IMR-90 (cell line): ENCODE results near the gene TMC1. TPM values are rescaled to one million over a fixed set of nuclear protein-coding genes. Genes with fewer than 3 reads are reported as not detected.
"Not testable (repeated sequence)": the region's sequence is repeated elsewhere in the genome, so short reads cannot be mapped to it uniquely, and the experiment has no call there.

Experiments used
- ATAC-seq: fragments of 200-7000 bp; cut with Tn5 transposase; 2 replicates; pipeline ENCODE4 v1.9.1; 2020; ENCODE audit warnings: low read depth, mild to moderate bottlenecking, moderate library complexity
- BruUV-seq: library from RNA; stranded (reverse); fragments of 400-500 nt; replicated peaks from 2 replicates; lab custom pipeline; 2021; lab: Mats Ljungman, UMichigan
- CTCF ChIA-PET: fragments of 300-600 bp; formaldehyde crosslinking; extraction: SDS; loops from one replicate; lab custom pipeline; 2021; ENCODE audit warnings: antibody characterized with exemption; lab: Yijun Ruan, JAX
- POLR2A ChIA-PET: fragments of 300-600 bp; sonication (Branson Sonifier 250); formaldehyde crosslinking; loops from one replicate; lab custom pipeline; 2022; ENCODE audit warnings: antibody characterized with exemption; ENCODE audit not compliant: unreplicated experiment; lab: Charles Lee
- DNase-seq: peaks from one replicate; pipeline ENCODE4 v3.0.0; 2013
- H2AFZ ChIP-seq: replicated peaks from 2 replicates; pipeline ENCODE3; 2013; ENCODE audit warnings: low read length, mild to moderate bottlenecking; ENCODE audit not compliant: poor library complexity
- H2AK5ac ChIP-seq: 2 replicates; pipeline ENCODE4 v1.6.1; 2013; ENCODE audit warnings: low read depth, low read length, inconsistent platforms
- H2AK9ac ChIP-seq: replicated peaks from 2 replicates; pipeline ENCODE3; 2013; ENCODE audit warnings: mild to moderate bottlenecking, low read depth, low read length, moderate library complexity; ENCODE audit not compliant: poor library complexity
- H2BK120ac ChIP-seq: 2 replicates; pipeline ENCODE4 v1.6.1; 2013; ENCODE audit warnings: low read depth, low read length, inconsistent platforms
- H2BK15ac ChIP-seq: 3 replicates; pipeline ENCODE4 v1.6.1; 2013; ENCODE audit warnings: low read depth, low read length, inconsistent platforms
- H2BK20ac ChIP-seq: 2 replicates; pipeline ENCODE4 v1.6.1; 2013; ENCODE audit warnings: low read depth, mild to moderate bottlenecking, inconsistent platforms, low read length, moderate library complexity
- H2BK5ac ChIP-seq: 2 replicates; pipeline ENCODE4 v1.6.1; 2013; ENCODE audit warnings: mild to moderate bottlenecking, low read depth, low read length, inconsistent platforms; ENCODE audit not compliant: poor library complexity, severe bottlenecking
- H3K14ac ChIP-seq: replicated peaks from 2 replicates; pipeline ENCODE4 v1.6.1; 2013; ENCODE audit warnings: low read depth, low read length, inconsistent platforms
- H3K18ac ChIP-seq: 2 replicates; pipeline ENCODE4 v1.6.1; 2013; ENCODE audit warnings: low read depth, low read length, control low read depth
- H3K23ac ChIP-seq: 2 replicates; pipeline ENCODE4 v1.6.1; 2013; ENCODE audit warnings: low read depth, low read length, inconsistent platforms
- H3K27ac ChIP-seq: 2 replicates; pipeline ENCODE4 v1.5.1; 2013; ENCODE audit warnings: mild to moderate bottlenecking, control low read depth, low read length; ENCODE audit not compliant: insufficient read depth
- H3K27me3 ChIP-seq: 2 replicates; pipeline ENCODE4 v1.6.1; 2013; ENCODE audit warnings: low read length; ENCODE audit not compliant: control insufficient read depth, insufficient read depth
- H3K36me3 ChIP-seq: 2 replicates; pipeline ENCODE4 v1.6.1; 2013; ENCODE audit warnings: low read length, mixed read lengths; ENCODE audit not compliant: control insufficient read depth, insufficient read depth
- H3K4ac ChIP-seq: 2 replicates; pipeline ENCODE4 v1.6.1; 2013; ENCODE audit warnings: low read depth, low read length, inconsistent platforms
- H3K4me1 ChIP-seq: 2 replicates; pipeline ENCODE4 v1.6.1; 2013; ENCODE audit warnings: low read length, mixed read lengths; ENCODE audit not compliant: control insufficient read depth, insufficient read depth
- H3K4me2 ChIP-seq: 2 replicates; pipeline ENCODE4 v1.6.1; 2013; ENCODE audit warnings: low read depth, mild to moderate bottlenecking, control low read depth, low read length, moderate library complexity
- H3K4me3 ChIP-seq: 2 replicates; pipeline ENCODE4 v1.5.1; 2013; ENCODE audit warnings: low read depth, mild to moderate bottlenecking, control low read depth, low read length, moderate library complexity; ENCODE audit not compliant: insufficient read depth
- H3K56ac ChIP-seq: 2 replicates; pipeline ENCODE4 v1.6.1; 2013; ENCODE audit warnings: low read length, inconsistent platforms; ENCODE audit not compliant: insufficient read depth; ENCODE audit errors: extremely low read depth
- H3K79me1 ChIP-seq, 2 experiments: 2 replicates each; pipeline ENCODE4 v1.6.1; 2013; ENCODE audit warnings: low read length in 2 of 2, inconsistent platforms in 1 of 2, low read depth in 1 of 2
- H3K9ac ChIP-seq: 2 replicates; pipeline ENCODE4 v1.6.1; 2013; ENCODE audit warnings: low read depth, low read length, control low read depth
- H3K9me1 ChIP-seq: 2 replicates; pipeline ENCODE4 v1.6.1; 2013; ENCODE audit warnings: low read length, inconsistent platforms; ENCODE audit not compliant: insufficient read depth
- H3K9me3 ChIP-seq: 2 replicates; pipeline ENCODE4 v1.6.1; 2013; ENCODE audit warnings: low read length; ENCODE audit not compliant: control insufficient read depth, insufficient read depth
- H4K20me1 ChIP-seq: 2 replicates; pipeline ENCODE4 v1.6.1; 2013; ENCODE audit warnings: low read length, inconsistent platforms; ENCODE audit not compliant: insufficient read depth
- H4K5ac ChIP-seq: 2 replicates; pipeline ENCODE4 v1.6.1; 2013; ENCODE audit warnings: mild to moderate bottlenecking, low read depth, low read length, control low read depth
- H4K8ac ChIP-seq, 2 experiments: 2 replicates each; pipeline ENCODE4 v1.6.1; 2013; ENCODE audit warnings: low read depth in 2 of 2, low read length in 2 of 2, control low read depth in 1 of 2, inconsistent platforms in 1 of 2
- H4K91ac ChIP-seq: 2 replicates; pipeline ENCODE4 v1.6.1; 2013; ENCODE audit warnings: low read depth, low read length, inconsistent platforms; ENCODE audit not compliant: insufficient read depth
- CEBPB ChIP-seq: IDR thresholded peaks from 2 replicates; pipeline ENCODE4 v1.6.1; 2012; ENCODE audit warnings: low read depth, low read length, improper control_type of control experiment
- WGBS, 2 experiments: methylation state at CpG; one replicate each; pipeline versions ENCODE4 v1.1.5 to v1.1.7; 2013; ENCODE audit warnings: missing lambda C conversion rate in 2 of 2; ENCODE audit not compliant: insufficient read length in 1 of 2; ENCODE audit errors: extremely low coverage in 2 of 2; 5-methylcytosine and 5-hydroxymethylcytosine counted together
- dilution Hi-C: fragments of 300-500 bp; cut with HindIII; formaldehyde crosslinking; loops from one replicate; pipeline ENCODE4 v1.14.3; 2018; ENCODE audit warnings: low sequenced_read_pairs; ENCODE audit not compliant: unreplicated experiment
- in situ Hi-C: fragments of 300-500 bp; cut with MboI; formaldehyde crosslinking; loops from 3 replicates; pipeline ENCODE4 v1.14.3; 2019; ENCODE audit warnings: low sequenced_read_pairs, inconsistent platforms, mixed read lengths
- intact Hi-C: fragments of 100-400 bp; cut with micrococcal nuclease; formaldehyde crosslinking; loops from 2 replicates; pipeline ENCODE4 v1.10.0; 2022
- polyA plus RNA-seq, 3 experiments: library from polyadenylated mRNA; depleted of rRNA; stranded (reverse); fragments of >200 nt; gene quantifications; 2 replicates each; pipeline ENCODE4 v1.2.3, GENCODE V29; 2012; ENCODE audit warnings: low replicate concordance in 1 of 3
- total RNA-seq: library from RNA; depleted of rRNA; stranded (reverse); fragments of >200 nt; gene quantifications from 2 replicates; pipeline ENCODE4 v1.2.3, GENCODE V29; 2012

Gene TMC1
- total and polyA plus RNA-seq, 2 of the 4 experiments (the other 2 are of a cell fraction): not detected

- H3K4ac ChIP-seq: peak overlapping the region; percentile 72
- H3K9me1 ChIP-seq, H3K27ac ChIP-seq, in situ Hi-C loops, H3K4me3 ChIP-seq, H4K91ac ChIP-seq, CTCF ChIA-PET, H4K20me1 ChIP-seq, H3K4me2 ChIP-seq, H3K79me1 ChIP-seq, H2AK9ac ChIP-seq, H3K9me3 ChIP-seq, H3K9ac ChIP-seq, BruUV-seq, H3K56ac ChIP-seq, intact Hi-C loops, H3K27me3 ChIP-seq, H3K23ac ChIP-seq, H3K36me3 ChIP-seq, H3K4me1 ChIP-seq, H3K18ac ChIP-seq, H2BK15ac ChIP-seq, dilution Hi-C loops: not testable (repeated sequence)
- 0 out of 2 replicates have a peak, but pooled peaks have one; percentile 11 for TF ChIP-seq CEBPB
- H2BK120ac ChIP-seq: peak overlapping the region; percentile 14; the same call in 1 of the 2 replicates
- peak overlapping the region; percentile 85; the same call in 1 of the 2 replicates for H2AK5ac ChIP-seq
- H2AFZ ChIP-seq: peak overlapping the region; percentile 55
- whole genome bisulfite sequencing, 2 experiments: 83% methylated on average over 1 of the region's 5 CpGs; no CpG with 5 or more reads in 1 of the 2 experiments
- H4K8ac ChIP-seq: 0 out of 4 replicates have a peak overlapping the region, but pooled peaks of 1 of the 2 experiments have one; percentile 9
- H4K5ac ChIP-seq: peak overlapping the region; percentile 12; the same call in 1 of the 2 replicates
- ATAC-seq: peak; percentile 85
- H2BK5ac ChIP-seq: peak overlapping the region; percentile 67
- H2BK20ac ChIP-seq: peak overlapping the region; percentile 77; the same call in 1 of the 2 replicates
- POLR2A ChIA-PET: interaction anchor here (0.6 to 1.1 kb wide), 2 partner anchors 166 to 178 kb away, joined by 6 read pairs; partner anchors contain the start of gene ZFAND5
- H3K14ac ChIP-seq: peak overlapping the region; percentile 25; the same call in 1 of the 2 replicates
- DNase-seq: peak; percentile 70
Observed at GRCh38 chr9:72542537-72542833, 21.1 kb downstream of the TMC1 start.
